ENCODE measurements around the gene AP3B2. TPM values are rescaled to one million over a fixed set of nuclear protein-coding genes. Genes with fewer than 3 reads are reported as not detected.

Gene AP3B2
- under 1 TPM in 1 of 2 donors, not detected in 1; 0.33 TPM for total RNA-seq
- under 1 TPM in 1 of 2 donors, not detected in 1; 0.10 TPM for polyA plus RNA-seq

GRCh38 chr15:82709421-82710207, at the start of gene AP3B2:
AP3B2 (minus strand) TSS chr15:82709875; CDS start chr15:82709706, 169 bp downstream.
- H3K27me3 ChIP-seq (ENCODE audit: control insufficient read depth in 4 of 4, insufficient read depth in 4 of 4, low read length in 3 of 4), result peaks cover 0 to 2% (median 0%) of the 10 kb centered on the region in 4 donors
- no peak within 1 kb of the TSS for H3K27ac ChIP-seq (ENCODE audit: low read depth in 1 of 2, low read length in 2 of 2)
- H3K36me3 ChIP-seq (ENCODE audit: control insufficient read depth in 4 of 4, insufficient read depth in 3 of 4, low read depth in 1 of 4, low read length in 3 of 4), result no peaks in the 10 kb centered on the region
- peak within 1 kb of the TSS in 2 of 3 donors; percentile 36 to 73 for H3K4me3 ChIP-seq (ENCODE audit: low read depth in 1 of 3, low read length in 3 of 3)
- no peaks in the 10 kb centered on the region for H3K9me3 ChIP-seq (ENCODE audit: control insufficient read depth in 4 of 4, low read length in 3 of 4)
- TF ChIP-seq RAD21 (IDR thresholded peaks at IDR 0.05), result no peak
- no peak for TF ChIP-seq TAF1 (conservative IDR thresholded peaks at IDR 0.05)
- peak; percentile 97 for TF ChIP-seq REST (IDR thresholded peaks at IDR 0.05)
- TF ChIP-seq FOXA2 (IDR thresholded peaks at IDR 0.05), result no peak
- TF ChIP-seq YY1 (IDR thresholded peaks at IDR 0.05), result no peak
- WGBS, result 2% methylated on average over 95 of the region's 95 CpGs
- H3K9ac ChIP-seq (ENCODE audit: low read depth in 1 of 2, low read length in 2 of 2), result no peak within 1 kb of the TSS
- peak; percentile 59 for DNase-seq (ENCODE audit: low spot score)
- H3K4me1 ChIP-seq (ENCODE audit: control insufficient read depth in 4 of 4, insufficient read depth in 4 of 4, low read length in 3 of 4), result peaks cover 6 to 12% (median 11%) of the 10 kb centered on the region in 4 donors

- Histone ChIP-seq H3K4me3 (ENCODE audit: low read depth in 1 of 3, low read length in 3 of 3) (peak overlapping the region; percentile 70 to 95 (median 95)), H3K4me1 (ENCODE audit: control insufficient read depth in 4 of 4, insufficient read depth in 4 of 4, low read length in 3 of 4) (peaks cover 6 to 24% (median 10%) of the 10 kb centered on the region in 4 donors), H3K9ac (ENCODE audit: low read depth in 1 of 2, low read length in 2 of 2) (peak overlapping the region in 1 of 2 donors; percentile 63), H3K27me3 (ENCODE audit: control insufficient read depth in 4 of 4, insufficient read depth in 4 of 4, low read length in 3 of 4) (no peaks in the 10 kb centered on the region), H3K9me3 (ENCODE audit: control insufficient read depth in 4 of 4, low read length in 3 of 4) (no peaks in the 10 kb centered on the region), H3K36me3 (ENCODE audit: control insufficient read depth in 4 of 4, insufficient read depth in 3 of 4, low read depth in 1 of 4, low read length in 3 of 4) (peaks cover 2 to 28% (median 16%) of the 10 kb centered on the region in 4 donors), H3K27ac (ENCODE audit: low read depth in 1 of 2, low read length in 2 of 2) (no peak overlapping the region)
- TF ChIP-seq TAF1 (conservative IDR thresholded peaks at IDR 0.05), result no peak
- TF ChIP-seq, protein P1, sequence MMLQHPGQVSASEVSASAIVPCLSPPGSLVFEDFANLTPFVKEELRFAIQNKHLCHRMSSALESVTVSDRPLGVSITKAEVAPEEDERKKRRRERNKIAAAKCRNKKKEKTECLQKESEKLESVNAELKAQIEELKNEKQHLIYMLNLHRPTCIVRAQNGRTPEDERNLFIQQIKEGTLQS (IDR thresholded peaks at IDR 0.05), result no peak
- no peak for DNase-seq (ENCODE audit: low spot score)
- 50% methylated on average over 4 of the region's 4 CpGs for WGBS
Measured at GRCh38 chr15:82751308-82751707, 41.6 kb upstream of the AP3B2 start.

DNA sequence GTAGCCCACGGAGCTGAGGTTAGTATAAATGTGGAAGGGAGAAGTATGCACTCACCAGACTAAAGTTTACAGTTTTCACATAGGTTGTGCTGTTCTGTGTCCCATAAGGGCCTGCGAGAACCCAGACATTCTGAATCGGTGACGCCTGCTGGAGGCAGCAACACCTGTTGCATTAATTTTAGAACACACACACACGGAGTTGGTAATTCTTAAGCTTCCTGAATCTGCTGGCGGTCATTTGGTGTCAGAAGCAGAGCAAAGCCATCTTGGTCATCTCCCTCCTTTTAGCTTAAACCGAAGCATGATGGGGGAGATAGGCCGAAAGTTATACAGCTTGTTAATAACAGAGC, 41.1 kb upstream of the AP3B2 start:
- peaks cover 2 to 24% (median 13%) of the 10 kb centered on the region in 4 donors for H3K36me3 ChIP-seq (ENCODE audit: control insufficient read depth in 4 of 4, insufficient read depth in 3 of 4, low read depth in 1 of 4, low read length in 3 of 4)
- peaks cover 6 to 24% (median 10%) of the 10 kb centered on the region in 4 donors for H3K4me1 ChIP-seq (ENCODE audit: control insufficient read depth in 4 of 4, insufficient read depth in 4 of 4, low read length in 3 of 4)
- TF ChIP-seq JUND (IDR thresholded peaks at IDR 0.05) (no peak), HNF4A (conservative IDR thresholded peaks at IDR 0.05) (no peak), RXRA (IDR thresholded peaks at IDR 0.05) (no peak), FOXA2 (IDR thresholded peaks at IDR 0.05) (no peak), HNF4G (IDR thresholded peaks at IDR 0.05) (no peak), REST (IDR thresholded peaks at IDR 0.05) (no peak), YY1 (IDR thresholded peaks at IDR 0.05) (no peak), CTCF (IDR thresholded peaks at IDR 0.05; ENCODE audit: low read depth, low read length, missing input control) (no peak), SP1 (IDR thresholded peaks at IDR 0.05) (no peak)
- TF ChIP-seq, protein P1 (IDR thresholded peaks at IDR 0.05), result no peak
- peak overlapping the region; percentile 70 to 95 (median 95) for H3K4me3 ChIP-seq (ENCODE audit: low read depth in 1 of 3, low read length in 3 of 3)
- H3K27me3 ChIP-seq (ENCODE audit: control insufficient read depth in 4 of 4, insufficient read depth in 4 of 4, low read length in 3 of 4), result no peaks in the 10 kb centered on the region
- DNase-seq (ENCODE audit: low spot score), result no peak
- H3K9ac ChIP-seq (ENCODE audit: low read depth in 1 of 2, low read length in 2 of 2), result peak overlapping the region; percentile 63 to 92
- H3K9me3 ChIP-seq (ENCODE audit: control insufficient read depth in 4 of 4, low read length in 3 of 4), result no peaks in the 10 kb centered on the region
- WGBS, result 2% methylated on average over 8 of the region's 8 CpGs
- peak overlapping the region; percentile 78 to 81 for H3K27ac ChIP-seq (ENCODE audit: low read depth in 1 of 2, low read length in 2 of 2)

Measured in liver (tissue), 9 donors.